HG03378 (cell line): ENCODE data around the gene HSF5.

Experiments used
- ATAC-seq: cut with Tn5 transposase; IDR thresholded peaks from one replicate; pipeline ENCODE4 v1.9.1; 2021; ENCODE audit warnings: mild to moderate bottlenecking, moderate library complexity; ENCODE audit not compliant: unreplicated experiment

The HSF5 gene

DNA sequence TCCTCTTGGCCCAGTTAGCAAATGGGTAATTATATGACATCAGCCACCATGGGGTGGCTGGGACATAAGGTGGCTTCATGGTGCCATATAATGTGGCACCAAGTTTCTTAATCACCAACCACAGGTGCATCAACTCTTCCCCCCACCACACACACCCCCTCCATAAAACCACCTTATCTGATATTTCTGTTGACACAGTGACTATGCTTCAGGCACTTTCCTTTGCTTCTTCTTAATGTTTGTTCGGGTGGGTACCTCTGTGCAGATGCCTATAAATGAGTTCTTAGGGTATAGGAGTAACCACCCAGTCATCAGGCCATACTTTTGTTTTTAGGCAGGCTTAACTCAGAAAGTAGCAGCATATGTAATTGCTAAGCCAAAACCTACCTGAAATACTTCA lies 100.4 kb downstream of the HSF5 start:
- no peak for ATAC-seq

DNA sequence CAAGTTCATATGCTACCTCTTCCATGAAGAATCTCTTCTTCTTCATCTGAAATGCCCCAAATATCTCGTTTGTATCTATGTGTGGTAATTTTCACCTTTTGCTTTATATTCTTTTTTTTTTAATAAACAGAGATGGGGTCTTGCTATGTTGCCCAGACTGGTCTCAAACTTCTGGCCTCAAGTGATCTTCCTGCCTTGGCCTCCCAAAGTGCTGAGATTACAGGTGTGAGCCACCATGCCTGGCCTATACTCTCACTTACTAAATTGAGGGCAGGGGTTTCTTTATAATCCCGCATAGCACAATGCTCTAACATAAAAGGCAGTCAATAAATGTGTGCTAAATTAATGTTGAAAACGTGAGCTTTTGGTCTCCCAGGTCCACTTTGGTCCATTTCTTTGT lies 101.5 kb downstream of the HSF5 start:
- no peak for ATAC-seq

DNA sequence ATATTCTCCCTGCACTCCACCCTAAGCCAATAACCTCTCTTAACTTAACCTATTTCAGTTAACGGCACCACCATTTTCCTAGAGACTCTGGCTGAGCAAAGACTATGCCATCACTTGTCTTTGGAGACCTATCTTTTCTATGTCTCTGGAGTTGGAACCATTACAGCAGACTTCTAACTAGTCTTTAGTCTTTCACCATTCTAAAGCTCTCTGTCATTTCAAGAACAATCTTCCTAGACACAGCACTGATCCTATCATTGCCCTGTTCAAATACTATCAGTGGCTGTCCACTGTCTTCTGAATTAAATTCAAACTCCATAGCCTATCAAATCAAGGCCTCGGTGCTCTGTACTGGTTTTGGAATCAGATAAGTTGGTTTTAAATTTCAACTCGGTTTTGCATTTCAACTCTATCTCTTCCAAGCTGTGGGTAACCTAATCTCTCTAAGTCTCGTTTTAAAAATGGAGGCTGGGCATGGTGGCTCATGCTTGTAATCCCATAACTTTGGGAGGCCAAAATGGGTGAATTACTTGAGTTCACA lies 102.8 kb downstream of the HSF5 start:
- no peak for ATAC-seq

DNA sequence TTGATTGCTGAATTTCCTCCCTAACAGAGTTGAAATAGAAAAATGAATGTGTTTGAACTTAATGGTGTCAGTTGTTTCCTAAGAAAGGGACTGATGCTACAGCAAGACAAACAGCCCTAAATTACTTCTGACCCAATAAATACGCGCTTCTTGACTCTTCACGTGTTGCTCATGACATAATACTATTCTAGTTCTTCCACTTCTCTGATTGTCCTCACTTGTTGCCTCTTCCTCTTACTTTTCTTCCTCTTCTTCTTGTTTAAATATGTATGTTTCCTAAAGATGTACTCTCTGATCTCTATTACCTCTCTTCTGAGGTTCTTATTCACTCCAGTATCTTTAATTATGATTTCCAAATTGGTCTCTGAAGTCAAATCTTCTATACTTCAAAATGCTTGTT lies 103.3 kb downstream of the HSF5 start:
- no peak for ATAC-seq

DNA sequence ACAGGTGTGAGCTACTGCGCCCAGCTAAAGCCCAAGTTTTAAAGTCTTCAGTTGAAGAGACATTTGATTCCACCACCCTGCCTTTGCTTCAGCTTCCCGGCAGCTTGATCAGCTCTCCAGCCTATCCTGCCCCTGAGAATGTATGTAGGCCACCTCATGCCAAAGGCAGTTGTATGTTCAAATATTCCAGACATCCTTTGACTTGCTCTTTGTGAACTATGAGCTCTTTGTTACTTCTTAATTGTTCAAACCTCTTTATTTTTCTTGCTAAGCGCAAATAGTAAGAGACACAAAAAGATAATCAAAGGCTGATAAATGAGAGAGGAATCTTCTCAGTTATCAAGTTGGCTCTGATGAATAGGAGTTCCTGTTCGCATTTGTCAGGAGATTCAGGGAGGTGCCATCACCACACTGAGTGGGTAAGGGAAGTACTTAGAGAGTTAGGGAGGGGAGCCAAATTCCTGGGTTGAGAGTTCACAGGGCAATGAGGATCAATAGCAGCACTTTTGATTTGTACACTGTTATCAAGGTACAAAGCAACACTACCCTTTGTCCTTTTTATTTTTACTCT lies 104.2 kb downstream of the HSF5 start:
- no peak for ATAC-seq

DNA sequence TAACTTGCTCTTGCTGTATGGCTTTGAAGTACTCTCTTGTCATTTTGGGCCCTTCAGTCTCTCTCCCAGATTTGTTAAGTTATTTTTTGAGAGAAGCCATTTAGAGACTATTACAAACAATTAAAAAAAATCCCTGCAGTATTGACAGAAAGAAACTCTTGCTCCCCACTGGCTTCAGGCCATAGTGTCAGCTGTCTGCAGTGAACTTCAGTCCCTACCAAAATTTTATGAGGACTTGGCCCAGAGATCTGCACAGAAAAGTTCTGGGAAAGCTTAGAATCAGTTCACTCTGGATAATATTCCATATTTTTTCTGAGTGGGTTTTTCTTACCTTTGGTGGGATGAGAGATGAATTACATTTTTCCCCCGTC lies 105.4 kb downstream of the HSF5 start:
- ATAC-seq, result no peak

DNA sequence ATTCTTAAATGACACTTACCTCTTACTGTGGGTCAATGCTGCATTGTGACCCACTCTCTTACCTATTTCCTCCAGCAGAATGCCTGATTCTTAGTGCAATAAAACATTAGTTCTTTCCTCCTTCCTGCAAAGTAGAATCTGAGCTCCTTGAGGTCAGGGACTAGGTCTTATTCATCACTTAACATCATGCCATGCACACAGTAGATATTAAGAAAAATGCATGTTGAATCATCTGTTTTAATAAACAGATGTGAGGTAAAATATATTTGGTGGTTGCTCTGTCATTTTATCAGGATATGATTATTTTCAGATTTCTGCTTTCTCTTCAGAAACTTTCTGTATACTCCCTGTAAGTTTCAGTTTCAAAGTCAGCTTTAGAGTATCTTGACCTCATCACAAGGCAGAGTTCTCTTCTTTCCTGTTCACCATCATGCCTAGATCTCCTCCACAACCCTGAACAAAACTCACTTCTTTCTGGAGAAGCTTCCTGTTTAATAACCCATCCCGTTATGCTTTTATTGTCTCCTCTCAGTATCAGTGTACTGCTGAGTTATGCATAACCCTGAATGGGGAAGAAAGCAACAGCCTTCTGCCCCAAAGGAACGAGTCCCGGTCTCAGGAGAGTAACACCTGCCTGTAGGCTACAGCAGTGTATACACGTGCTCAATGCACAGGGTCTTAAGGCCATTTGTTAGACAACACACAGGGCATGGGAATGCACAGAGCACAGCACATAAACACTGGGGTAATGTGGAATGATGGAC lies 105.9 kb downstream of the HSF5 start:
- ATAC-seq, result peak; percentile 54

DNA sequence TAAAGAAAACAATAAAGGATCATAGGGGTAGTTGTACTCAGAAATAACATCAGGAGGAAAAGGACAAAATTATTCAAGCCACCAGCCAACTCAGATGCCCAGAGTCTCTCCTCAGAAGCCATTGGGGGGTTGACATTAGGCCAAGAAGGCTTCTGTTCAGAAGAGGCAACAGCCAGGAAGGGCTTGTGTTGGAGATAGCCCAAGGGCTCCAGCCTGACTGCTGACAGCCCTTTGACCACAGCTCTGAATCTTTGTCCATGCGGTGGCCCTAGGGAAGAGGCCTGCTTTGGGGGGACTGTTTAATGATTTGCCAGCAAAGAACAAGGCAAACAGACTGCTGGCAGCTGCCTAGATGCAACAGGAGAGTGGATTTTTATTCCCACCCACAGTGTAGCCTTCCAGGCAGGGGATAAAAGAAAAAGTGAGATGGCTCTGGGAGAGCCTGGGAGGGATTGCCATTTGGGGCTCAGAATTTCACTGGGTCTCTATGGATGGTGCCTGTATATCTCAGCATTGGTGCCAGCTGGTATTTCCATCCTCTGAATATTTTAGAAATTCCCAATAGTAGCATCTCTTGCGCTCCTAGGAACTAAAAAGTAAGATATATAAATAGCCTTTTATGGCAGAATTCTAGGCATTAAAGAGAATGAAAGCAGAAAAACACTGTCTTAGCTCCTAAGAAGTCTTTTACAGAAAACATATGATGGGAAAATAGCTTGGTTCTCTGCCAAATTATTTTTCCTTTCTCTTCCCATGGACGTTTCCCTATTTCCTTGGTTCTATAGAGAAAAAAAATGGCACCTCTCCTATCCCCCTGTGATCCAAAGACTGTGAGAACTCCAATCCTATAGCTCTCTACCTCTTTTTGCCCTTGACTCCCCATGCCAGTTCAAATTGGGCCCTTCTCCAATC lies 106.8 kb downstream of the HSF5 start:
- no peak for ATAC-seq

DNA sequence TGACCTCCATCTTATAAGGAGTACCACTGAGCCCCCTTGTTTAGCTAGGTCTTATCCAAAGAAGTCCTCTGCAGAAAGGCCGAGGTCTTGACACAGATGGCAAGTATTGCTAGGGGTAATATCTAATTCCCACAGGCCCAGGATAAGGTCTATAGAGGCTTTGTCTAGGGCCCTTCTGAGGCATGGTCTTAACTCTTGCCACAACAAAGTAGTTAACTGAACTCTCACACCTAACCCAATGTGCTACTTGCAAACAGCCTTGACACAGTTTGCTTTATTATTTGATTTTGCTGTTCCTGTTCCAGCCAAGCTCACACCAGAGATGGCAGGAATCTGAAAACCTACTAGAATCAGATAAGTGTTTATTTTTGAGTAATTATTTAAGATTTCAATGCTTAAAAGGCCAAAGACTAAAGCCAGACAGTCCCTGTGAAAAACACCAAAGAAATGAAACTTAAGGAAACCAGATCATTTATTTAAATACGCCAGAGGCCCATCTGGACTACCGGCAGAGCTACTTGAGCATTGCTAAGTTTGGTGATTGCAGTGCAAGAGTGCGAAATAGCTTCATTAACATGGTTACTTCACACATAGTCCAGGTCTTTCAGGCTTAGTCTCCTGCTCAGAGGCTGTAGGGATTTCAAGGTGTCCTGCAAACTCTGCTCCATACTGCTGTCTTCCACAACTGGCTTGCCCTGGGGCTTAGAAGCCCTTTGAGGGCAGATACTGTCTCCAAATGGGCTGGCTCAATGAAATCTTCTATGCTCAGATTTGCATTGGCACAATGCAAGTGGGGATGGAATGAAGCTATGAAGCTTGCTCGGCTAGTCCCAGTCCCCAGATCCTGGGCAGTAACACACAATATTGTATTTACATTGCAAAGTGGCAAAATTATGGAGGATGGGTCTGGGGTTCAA lies 107.7 kb downstream of the HSF5 start:
- ATAC-seq, result no peak

DNA sequence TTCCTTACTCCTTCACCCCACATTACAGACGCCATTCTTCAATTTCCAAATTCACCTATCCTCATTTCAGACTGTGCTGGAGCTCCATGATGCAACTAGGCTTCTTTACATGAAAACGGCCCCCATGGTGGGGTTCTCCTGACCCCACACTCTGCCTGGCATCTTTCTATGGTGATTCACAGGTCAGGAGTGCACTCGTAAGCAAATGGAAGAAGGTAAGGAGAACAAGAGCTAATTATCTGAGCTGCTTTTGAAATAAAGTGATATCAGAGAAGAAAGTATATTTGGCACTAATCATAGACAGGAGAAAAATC lies 108.7 kb downstream of the HSF5 start:
- no peak for ATAC-seq

DNA sequence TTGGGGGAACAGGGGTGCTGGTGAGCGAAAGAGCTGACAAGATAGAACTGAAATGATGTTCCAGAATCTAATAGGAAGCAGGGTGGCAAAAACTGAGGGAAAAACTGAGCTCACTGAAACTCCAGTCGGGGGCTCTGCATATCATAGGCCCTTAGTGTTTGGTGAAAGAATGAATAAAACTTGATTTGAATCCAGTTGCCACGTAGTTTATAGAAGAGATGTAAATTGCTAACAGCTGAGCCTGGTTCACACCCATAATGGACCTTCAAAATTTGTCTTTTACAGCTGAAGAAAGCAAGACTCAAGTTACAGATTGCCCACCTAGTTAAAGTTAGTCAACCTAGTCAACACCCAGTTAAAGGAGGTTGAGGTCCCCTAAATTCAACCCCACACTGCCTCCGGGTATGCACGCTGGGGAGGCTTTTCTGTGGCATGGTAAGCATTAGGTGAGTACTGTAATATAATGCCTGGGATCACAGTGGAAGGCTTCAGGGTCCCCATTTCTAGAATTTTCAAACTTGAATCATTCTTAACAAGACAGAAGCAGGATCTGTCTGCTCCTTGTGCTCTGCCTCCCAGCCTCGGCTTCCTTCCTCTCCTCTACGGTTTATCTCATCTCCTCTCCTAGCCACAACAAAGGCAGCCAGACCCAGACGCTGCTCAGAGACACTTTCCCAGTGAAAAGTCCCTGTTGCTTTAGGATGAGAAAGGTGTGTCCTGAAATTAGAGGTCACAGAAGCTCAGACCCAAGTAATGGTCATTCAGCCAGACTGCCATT lies 109.3 kb downstream of the HSF5 start:
- ATAC-seq, result no peak

DNA sequence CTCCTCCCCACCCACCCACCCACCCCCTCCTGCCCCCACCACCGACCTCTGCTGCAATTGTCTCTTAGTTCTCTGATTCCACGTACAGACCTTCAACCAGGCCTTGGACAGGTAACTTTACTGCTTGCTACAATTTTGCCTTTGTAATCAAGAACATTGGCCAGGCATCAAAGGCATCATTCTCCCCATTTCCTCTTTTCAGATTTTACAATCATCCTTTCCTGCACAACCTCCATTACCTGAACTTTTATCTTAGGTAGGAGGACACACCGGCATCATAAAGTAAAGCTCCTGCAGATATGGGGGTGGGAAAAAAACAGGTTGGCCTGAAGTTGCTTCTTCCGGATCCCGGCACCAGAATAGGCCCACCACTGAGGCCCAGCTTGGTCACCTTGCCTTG lies 110.5 kb downstream of the HSF5 start:
- no peak for ATAC-seq

DNA sequence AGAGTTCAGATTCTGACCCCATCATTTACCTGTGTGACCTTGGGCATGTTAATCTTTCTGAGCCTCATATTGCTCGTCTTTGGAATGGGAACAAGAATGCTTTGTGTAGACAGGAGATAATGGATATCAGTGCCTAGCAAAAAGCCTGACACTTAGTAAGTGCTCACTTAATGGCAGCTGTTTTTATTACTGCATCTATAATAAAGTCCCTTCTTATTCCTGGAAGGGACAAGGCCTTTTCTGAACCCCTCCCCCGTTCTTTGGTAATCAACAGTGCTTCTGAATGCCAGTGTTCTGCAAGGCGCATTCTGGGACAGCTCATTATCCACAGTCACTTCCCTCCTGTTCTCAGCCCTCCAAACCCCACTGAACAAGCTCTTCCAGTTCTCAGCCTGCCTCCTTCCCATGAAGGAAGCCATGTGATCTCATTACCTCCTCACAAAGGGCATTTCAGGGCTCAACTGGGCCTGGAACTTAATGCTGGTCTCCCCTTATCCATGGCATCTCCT lies 111.1 kb downstream of the HSF5 start:
- ATAC-seq, result no peak

DNA sequence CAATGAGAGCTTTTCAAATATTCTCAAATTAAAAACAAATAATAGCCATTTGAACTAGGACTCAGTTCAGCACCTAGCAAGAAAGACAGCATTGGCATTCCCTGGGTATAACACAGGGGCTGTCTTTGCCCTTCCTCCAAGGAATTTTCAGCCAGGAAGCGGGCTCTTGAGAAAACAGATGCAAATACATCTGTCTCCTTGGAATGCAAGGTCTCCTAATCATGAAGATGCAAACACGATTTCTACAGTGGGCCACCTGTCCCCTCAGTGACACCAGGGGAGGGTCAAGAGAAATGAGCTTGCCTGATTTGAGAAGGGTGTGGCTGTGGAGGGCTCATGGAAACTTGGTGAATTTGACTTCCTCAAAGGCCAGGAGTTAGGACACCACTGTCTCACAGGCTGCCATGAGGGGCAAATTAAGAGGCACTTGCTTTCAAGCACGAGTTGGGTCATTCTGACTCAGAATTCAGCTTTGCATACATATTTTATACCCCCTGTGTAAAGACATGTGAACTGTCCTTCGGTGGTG lies 111.7 kb downstream of the HSF5 start:
- ATAC-seq, result no peak

DNA sequence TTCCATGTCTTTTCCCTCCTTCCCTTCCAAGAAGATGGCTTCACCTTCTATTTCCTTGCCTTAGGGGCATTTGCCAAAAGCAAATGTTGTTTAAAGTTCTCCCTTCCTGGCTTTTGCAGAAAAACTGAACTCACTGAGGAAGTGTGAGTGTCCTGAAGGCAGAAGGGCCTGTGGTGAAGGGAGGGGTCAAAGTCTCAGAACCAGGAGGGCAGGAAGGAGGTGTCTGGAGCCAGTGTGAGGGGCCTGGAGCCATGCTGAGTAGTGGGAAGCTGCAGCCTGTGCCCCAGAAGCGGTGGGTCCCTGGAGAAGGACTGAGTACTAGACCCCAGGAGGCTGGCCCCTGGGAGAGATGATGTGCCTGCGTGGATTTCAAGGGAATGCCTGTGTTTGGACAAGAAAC lies 112.4 kb downstream of the HSF5 start:
- ATAC-seq, result no peak

DNA sequence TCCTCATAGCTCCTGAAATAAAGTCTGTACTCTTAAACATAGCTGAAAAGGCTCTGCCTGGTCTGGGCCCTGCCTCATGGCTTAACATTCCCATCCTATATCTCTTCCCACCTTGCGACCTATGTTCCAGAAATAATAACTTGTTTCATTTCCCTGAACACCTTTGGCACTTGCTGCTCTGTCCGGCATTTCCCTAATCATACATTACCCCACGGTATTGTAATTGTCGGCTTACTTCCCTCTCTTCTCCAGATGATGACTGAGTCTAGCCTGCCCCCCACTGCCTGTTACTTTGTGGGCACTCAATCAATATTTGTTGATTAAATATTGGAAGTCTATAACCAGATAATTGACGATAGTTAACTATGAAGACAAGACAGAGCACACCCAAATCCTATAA lies 113.0 kb downstream of the HSF5 start:
- ATAC-seq, result no peak

DNA sequence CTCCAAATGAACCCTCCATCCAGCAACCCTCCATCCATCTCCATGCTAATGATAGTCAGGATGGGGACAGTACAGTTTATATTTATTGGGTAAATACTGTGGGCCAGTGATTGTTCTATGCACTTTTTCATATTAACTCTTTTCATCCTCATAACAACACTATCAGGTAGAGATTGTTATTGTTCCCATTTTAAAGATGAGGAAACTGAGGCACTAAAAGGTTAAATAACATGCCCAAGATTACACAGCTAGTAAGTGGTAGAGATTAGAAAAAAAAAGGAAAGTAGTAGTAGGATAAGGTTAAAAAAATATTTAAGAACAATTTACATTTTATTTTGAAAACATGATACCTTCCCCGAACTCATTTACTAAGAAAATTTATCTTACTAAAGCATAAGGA lies 114.3 kb downstream of the HSF5 start:
- ATAC-seq, result no peak

DNA sequence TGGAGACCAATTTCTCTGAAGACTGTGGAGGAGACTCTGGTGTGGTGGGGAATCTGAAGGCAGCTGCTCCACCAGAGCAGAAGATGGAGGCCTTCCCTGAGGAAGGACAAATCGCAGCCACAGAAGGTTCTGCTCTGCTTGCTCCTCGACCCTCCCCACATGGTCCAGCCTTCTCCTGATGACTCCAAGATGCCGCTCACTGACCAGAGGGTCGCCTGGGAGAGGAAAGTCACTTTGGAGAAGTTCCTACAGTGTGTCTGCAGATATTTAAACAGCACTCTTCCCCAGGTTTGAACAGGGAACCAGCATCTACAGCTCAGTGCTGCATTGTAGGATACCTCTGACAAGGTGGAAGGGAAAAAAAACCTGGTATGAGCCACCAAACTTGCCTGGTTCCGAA lies 115.2 kb downstream of the HSF5 start:
- no peak for ATAC-seq

DNA sequence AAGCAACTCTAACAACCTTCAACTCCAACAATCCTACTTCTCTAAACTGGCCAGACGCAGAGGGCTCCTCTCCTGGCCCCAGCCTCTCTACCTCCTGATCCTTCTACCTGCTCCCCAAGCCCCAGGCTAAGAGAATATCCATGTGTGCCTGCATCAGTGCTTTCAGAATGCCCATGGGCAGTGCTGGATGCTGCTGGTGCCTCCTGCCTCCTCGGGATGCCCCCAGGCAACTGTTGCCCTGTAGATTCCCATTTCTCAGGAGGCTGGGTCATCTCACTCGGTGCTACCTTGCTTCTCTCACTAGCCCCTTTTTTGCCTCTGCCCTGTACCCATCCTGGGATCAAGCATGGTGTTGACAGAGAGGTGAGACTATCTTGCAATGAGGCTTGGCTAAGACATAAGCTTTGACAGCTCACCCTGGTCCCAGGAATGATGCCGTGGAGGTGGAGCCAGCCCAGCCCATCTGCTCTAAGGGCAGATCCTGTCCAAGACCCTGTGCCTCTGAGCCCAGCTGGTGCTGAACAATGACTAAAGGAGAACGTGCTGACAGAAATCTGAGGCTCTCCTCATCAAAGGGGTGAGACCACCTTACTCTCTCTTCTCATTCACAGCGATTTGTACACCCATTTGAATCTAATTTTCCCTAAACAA lies 116.8 kb downstream of the HSF5 start:
- ATAC-seq, result no peak
